Neural progenitor cell (in vitro differentiated cells): ENCODE results near the gene MACC1. TPM values are rescaled to one million over a fixed set of nuclear protein-coding genes. Genes with fewer than 3 reads are reported as not detected.

Experiments
- DNase-seq: peaks from one replicate; pipeline ENCODE4 v3.0.0-alpha.2; 2016; ENCODE audit warnings: low spot score
- H2AFZ ChIP-seq: fragments of 200-600 bp; sonication (generic); replicated peaks from 2 replicates; pipeline ENCODE4 v1.6.1; 2016; ENCODE audit warnings: antibody characterized with exemption
- H3F3A ChIP-seq: fragments of 200-600 bp; sonication (generic); 2 replicates; pipeline ENCODE4 v1.6.1; 2016; ENCODE audit warnings: antibody characterized with exemption, low read depth
- H3K27ac ChIP-seq: fragments of 200-600 bp; sonication (generic); 2 replicates; pipeline ENCODE4 v1.5.1; 2016; ENCODE audit warnings: mild to moderate bottlenecking
- H3K27me3 ChIP-seq: fragments of 200-600 bp; sonication (generic); 2 replicates; pipeline ENCODE4 v1.6.1; 2016; ENCODE audit warnings: mild to moderate bottlenecking, moderate library complexity
- H3K36me3 ChIP-seq: fragments of 200-600 bp; sonication (generic); 2 replicates; pipeline ENCODE4 v1.5.1; 2016
- H3K4me1 ChIP-seq: fragments of 200-600 bp; sonication (generic); 2 replicates; pipeline ENCODE4 v1.6.1; 2016; ENCODE audit warnings: mixed run types
- H3K4me2 ChIP-seq: fragments of 200-600 bp; sonication (generic); 2 replicates; pipeline ENCODE4 v1.6.1; 2016
- H3K4me3 ChIP-seq: fragments of 200-600 bp; sonication (generic); 2 replicates; pipeline ENCODE4 v1.5.1; 2016
- H3K79me2 ChIP-seq: fragments of 200-600 bp; sonication (generic); 2 replicates; pipeline ENCODE4 v1.6.1; 2016; ENCODE audit warnings: low read depth
- H3K9ac ChIP-seq: fragments of 200-600 bp; sonication (generic); 2 replicates; pipeline ENCODE4 v1.6.1; 2016
- H3K9me3 ChIP-seq: fragments of 200-600 bp; sonication (generic); 2 replicates; pipeline ENCODE4 v1.5.1; 2016; ENCODE audit warnings: low read depth
- H4K20me1 ChIP-seq: fragments of 200-600 bp; sonication (generic); 2 replicates; pipeline ENCODE4 v1.6.1; 2016; ENCODE audit warnings: low read depth
- H3K27ac Mint-ChIP-seq: 3 replicates; pipeline ENCODE4 v1.8.0; 2021; ENCODE audit warnings: mixed read lengths
- H3K27me3 Mint-ChIP-seq: 2 replicates; pipeline ENCODE4 v1.8.0; 2022; ENCODE audit warnings: low read depth, mild to moderate bottlenecking, inconsistent platforms, moderate library complexity, mixed read lengths; ENCODE audit not compliant: insufficient read depth
- H3K36me3 Mint-ChIP-seq: 3 replicates; pipeline ENCODE4 v1.8.0; 2021; ENCODE audit warnings: mixed read lengths
- H3K4me1 Mint-ChIP-seq: 3 replicates; pipeline ENCODE4 v1.8.0; 2021; ENCODE audit warnings: mixed read lengths
- H3K4me3 Mint-ChIP-seq: 3 replicates; pipeline ENCODE4 v1.8.0; 2021; ENCODE audit warnings: mild to moderate bottlenecking, moderate library complexity, mixed read lengths
- H3K9me3 Mint-ChIP-seq: 3 replicates; pipeline ENCODE4 v1.8.0; 2020; ENCODE audit warnings: mixed read lengths
- CTCF ChIP-seq: fragments of 200-600 bp; sonication (generic); IDR thresholded peaks from 2 replicates; pipeline ENCODE4 v1.5.1; 2017; ENCODE audit warnings: antibody characterized with exemption, mild to moderate bottlenecking
- EZH2 ChIP-seq: fragments of 200-600 bp; sonication (generic); IDR thresholded peaks from 2 replicates; pipeline ENCODE4 v1.6.1; 2017; ENCODE audit warnings: antibody characterized with exemption, mild to moderate bottlenecking, moderate library complexity
- EZH2phosphoT487 ChIP-seq: fragments of 200-600 bp; sonication (generic); IDR thresholded peaks from 2 replicates; pipeline ENCODE4 v1.6.1; 2017; ENCODE audit warnings: antibody characterized with exemption
- total RNA-seq: library from RNA; depleted of rRNA; stranded (reverse); fragments of >200 nt; gene quantifications from 2 replicates; pipeline ENCODE4 v1.2.3, GENCODE V29; 2015; ENCODE audit warnings: low replicate concordance

MACC1 gene
- total RNA-seq, 1 donor from 2014 or later: 7.2 TPM

- Mint-ChIP-seq H3K27me3 (peaks cover 6% of the 10 kb centered on the region), H3K27ac (no peak overlapping the region), H3K4me1 (no peaks in the 10 kb centered on the region), H3K9me3 (peaks cover 8% of the 10 kb centered on the region), H3K36me3 (no peaks in the 10 kb centered on the region), H3K4me3 (no peak overlapping the region)
- H3K9ac ChIP-seq: no peak overlapping the region
- H3K27ac ChIP-seq: no peak overlapping the region
- H3K9me3 ChIP-seq: no peaks in the 10 kb centered on the region
- no peaks in the 10 kb centered on the region for H4K20me1 ChIP-seq
- no peaks in the 10 kb centered on the region for H3K36me3 ChIP-seq
- no peaks in the 10 kb centered on the region for H3K79me2 ChIP-seq
- H3K27me3 ChIP-seq: no peaks in the 10 kb centered on the region
- DNase-seq: no peak
- H3K4me2 ChIP-seq: no peak overlapping the region
- no peaks in the 10 kb centered on the region for H3K4me1 ChIP-seq
- H3F3A ChIP-seq: no peaks in the 10 kb centered on the region
- TF ChIP-seq EZH2: no peak
- no peak for TF ChIP-seq CTCF
- H2AFZ ChIP-seq: no peak overlapping the region
- no peak overlapping the region for H3K4me3 ChIP-seq
Observed at GRCh38 chr7:20185988-20186387, 31.2 kb downstream of the MACC1 start.

- TF ChIP-seq CTCF (no peak), EZH2phosphoT487 (no peak), EZH2 (no peak)
- H3K27ac Mint-ChIP-seq: no peak overlapping the region
- H3F3A ChIP-seq: no peaks in the 10 kb centered on the region
- DNase-seq: no peak
- no peaks in the 10 kb centered on the region for H3K9me3 ChIP-seq
- H4K20me1 ChIP-seq: no peaks in the 10 kb centered on the region
- no peak overlapping the region for H3K27ac ChIP-seq
- no peak overlapping the region for H3K9ac ChIP-seq
- H3K27me3 Mint-ChIP-seq: peaks cover 3% of the 10 kb centered on the region
- no peaks in the 10 kb centered on the region for H3K4me1 ChIP-seq
- H3K27me3 ChIP-seq: no peaks in the 10 kb centered on the region
- no peaks in the 10 kb centered on the region for H3K4me1 Mint-ChIP-seq
- no peak overlapping the region for H2AFZ ChIP-seq
- H3K79me2 ChIP-seq: no peaks in the 10 kb centered on the region
- H3K36me3 Mint-ChIP-seq: no peaks in the 10 kb centered on the region
- H3K4me3 Mint-ChIP-seq: no peak overlapping the region
- H3K9me3 Mint-ChIP-seq: no peaks in the 10 kb centered on the region
- H3K4me3 ChIP-seq: no peak overlapping the region
- no peak overlapping the region for H3K4me2 ChIP-seq
- no peaks in the 10 kb centered on the region for H3K36me3 ChIP-seq
Observed at GRCh38 chr7:20183086-20183485, 34.1 kb downstream of the MACC1 start.

GRCh38 chr7:20176578-20177242 is 40.5 kb downstream of the MACC1 start:
- H3K79me2 ChIP-seq: no peaks in the 10 kb centered on the region
- no peaks in the 10 kb centered on the region for H3K4me1 ChIP-seq
- DNase-seq: no peak
- no peaks in the 10 kb centered on the region for H3F3A ChIP-seq
- Mint-ChIP-seq H3K4me1 (peaks cover 4% of the 10 kb centered on the region), H3K36me3 (no peaks in the 10 kb centered on the region), H3K27me3 (no peaks in the 10 kb centered on the region), H3K4me3 (no peak overlapping the region), H3K27ac (no peak overlapping the region), H3K9me3 (no peaks in the 10 kb centered on the region)
- H3K36me3 ChIP-seq: no peaks in the 10 kb centered on the region
- no peak overlapping the region for H2AFZ ChIP-seq
- no peak overlapping the region for H3K4me3 ChIP-seq
- no peak overlapping the region for H3K27ac ChIP-seq
- H3K9ac ChIP-seq: no peak overlapping the region
- no peaks in the 10 kb centered on the region for H3K9me3 ChIP-seq
- TF ChIP-seq EZH2 (no peak), CTCF (no peak), EZH2phosphoT487 (no peak)
- H3K27me3 ChIP-seq: no peaks in the 10 kb centered on the region
- H4K20me1 ChIP-seq: no peaks in the 10 kb centered on the region
- no peak overlapping the region for H3K4me2 ChIP-seq
